22Rv1 (cell line): ENCODE measurements around the gene DESI1.

Source experiments
- CTCF ChIP-seq: fragments of 450-650 bp; IDR thresholded peaks from 2 replicates; pipeline ENCODE4 v1.5.1; 2017; ENCODE audit warnings: mild to moderate bottlenecking
- ZFX ChIP-seq: fragments of 450-650 bp; IDR thresholded peaks from 2 replicates; pipeline ENCODE4 v1.6.1; 2017; ENCODE audit warnings: antibody characterized with exemption, borderline replicate concordance

DNA sequence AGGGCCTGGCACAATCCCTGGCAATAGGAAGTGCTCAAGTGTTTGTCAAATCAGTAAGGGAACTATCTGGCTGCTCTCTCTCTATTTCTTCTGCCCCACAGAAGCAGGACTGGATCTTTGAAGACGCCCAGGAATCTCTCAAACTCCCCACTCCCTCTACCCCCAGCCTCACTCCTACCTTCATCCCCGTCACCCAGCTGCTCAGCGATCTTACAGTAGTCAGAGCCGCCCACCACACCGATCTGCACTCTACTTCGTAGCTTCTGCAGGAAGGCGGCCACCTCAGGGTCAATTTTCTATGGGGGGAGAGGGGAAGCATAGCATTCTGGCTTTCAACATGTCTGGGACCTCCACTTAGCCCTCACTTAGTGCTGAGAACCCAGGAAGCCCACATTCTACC lies 34.9 kb downstream of the DESI1 start:
- TF ChIP-seq CTCF = no peak
- no peak for TF ChIP-seq ZFX
